Measurements from ENCODE around the gene CD14.
A peak's percentile ranks its signal among the peaks of the same experiment; 100 is the strongest.
"Not testable (repeated sequence)": the region's sequence is repeated elsewhere in the genome, so short reads cannot be mapped to it uniquely, and the experiment has no call there.

CD14 gene

GRCh38 chr5:140633021-140633471, at the start of gene CD14:
Gene CD14 (minus strand): TSS chr5:140633175. CDS start chr5:140633071, 104 bp downstream.
- DNase-seq = no peak

- no peak for DNase-seq
These were observed 46.0 kb upstream of the CD14 start for GRCh38 chr5:140678993-140679392.

GRCh38 chr5:140677947-140678346, 45.0 kb upstream of the CD14 start:
- DNase-seq = no peak

DNA sequence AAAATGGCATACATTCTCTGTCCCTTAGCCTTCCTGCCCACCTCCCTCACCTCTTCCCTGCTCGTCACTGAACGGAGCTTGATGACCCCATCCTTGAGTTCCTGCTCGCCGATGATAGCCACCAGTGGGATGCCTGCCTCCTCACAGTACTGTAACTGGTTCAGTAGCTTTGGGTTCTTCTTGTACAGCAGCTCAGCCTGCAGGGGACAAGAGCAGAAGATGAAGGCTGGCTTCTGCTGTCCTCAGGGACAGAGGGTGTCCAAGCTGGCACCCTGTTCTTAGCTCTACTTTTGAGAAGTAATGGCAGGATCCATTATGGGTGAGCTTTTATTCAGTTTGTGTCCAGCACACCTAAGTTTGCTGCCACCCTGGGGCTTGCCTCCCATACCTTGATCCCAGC, 41.7 kb upstream of the CD14 start:
- no peak for DNase-seq

- no peak for DNase-seq
These were observed 41.2 kb upstream of the CD14 start for GRCh38 chr5:140674211-140674610.

- no peak for DNase-seq
These were observed 40.4 kb upstream of the CD14 start, which contains the start of gene DND1 for GRCh38 chr5:140673187-140673976. Gene DND1 (minus strand): TSS chr5:140673576. CDS start chr5:140673542, 34 bp downstream.

GRCh38 chr5:140672455-140673186, 39.6 kb upstream of the CD14 start:
- DNase-seq = no peak

GRCh38 chr5:140671472-140672125, 38.6 kb upstream of the CD14 start:
- DNase-seq = no peak

- DNase-seq = not testable (repeated sequence)
These were observed 38.1 kb upstream of the CD14 start for GRCh38 chr5:140671035-140671434.

DNA sequence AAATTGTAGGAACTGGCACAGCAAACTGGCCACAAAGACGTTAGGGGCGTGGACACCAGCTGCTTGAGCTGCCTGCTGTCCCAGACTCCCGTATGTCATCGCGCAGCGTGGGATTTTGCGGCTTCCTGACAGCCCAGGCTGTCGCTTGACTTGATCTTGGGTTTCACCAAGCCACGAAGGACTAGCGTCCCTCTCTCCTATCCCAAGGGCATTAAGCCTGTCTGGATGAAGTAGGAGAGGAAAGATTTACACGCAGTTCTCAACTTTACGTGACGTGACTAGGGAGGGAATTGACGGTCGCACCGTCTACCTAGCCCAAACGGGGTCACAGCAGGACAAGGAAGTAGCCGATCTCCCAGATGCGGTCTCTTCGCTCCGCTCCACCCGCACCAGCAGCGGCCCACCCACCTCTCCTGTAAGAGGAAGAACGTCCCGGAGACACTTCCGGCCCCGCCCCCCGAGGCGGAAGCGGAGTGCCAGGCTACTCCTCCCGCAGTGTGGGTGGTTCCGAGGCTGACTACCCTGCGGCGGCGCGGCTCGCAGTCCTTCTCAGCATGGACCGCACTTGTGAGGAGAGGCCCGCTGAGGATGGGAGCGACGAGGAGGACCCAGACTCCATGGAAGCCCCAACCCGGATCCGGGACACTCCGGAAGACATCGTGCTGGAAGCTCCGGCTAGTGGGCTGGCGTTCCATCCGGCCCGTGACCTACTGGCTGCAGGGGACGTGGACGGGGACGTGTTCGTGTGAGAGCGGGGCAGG, 31.6 kb upstream of the CD14 start, which contains the start of gene WDR55:
TSS of gene WDR55 (plus strand) at position 546 of the 761 bp plus-strand sequence. CDS start at position 555, 9 bp downstream.
- DNase-seq = peak; percentile 97

DNA sequence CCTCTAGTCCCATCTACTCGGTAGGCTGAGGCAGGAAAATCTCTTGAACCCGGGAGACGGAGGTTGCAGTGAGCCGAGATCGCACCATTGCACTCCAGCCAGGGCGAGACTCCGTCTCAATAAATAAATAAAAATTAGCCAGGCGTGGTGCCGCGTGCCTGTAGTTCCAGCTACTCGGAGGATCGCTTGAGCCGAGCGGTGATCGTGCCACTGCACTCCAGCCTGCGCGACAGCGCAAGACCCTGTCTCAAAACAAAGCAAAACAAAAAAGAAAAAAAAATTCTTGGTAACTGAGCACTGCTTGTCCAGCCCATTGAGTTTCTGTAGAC, 31.0 kb upstream of the CD14 start:
- DNase-seq = no peak

DNA sequence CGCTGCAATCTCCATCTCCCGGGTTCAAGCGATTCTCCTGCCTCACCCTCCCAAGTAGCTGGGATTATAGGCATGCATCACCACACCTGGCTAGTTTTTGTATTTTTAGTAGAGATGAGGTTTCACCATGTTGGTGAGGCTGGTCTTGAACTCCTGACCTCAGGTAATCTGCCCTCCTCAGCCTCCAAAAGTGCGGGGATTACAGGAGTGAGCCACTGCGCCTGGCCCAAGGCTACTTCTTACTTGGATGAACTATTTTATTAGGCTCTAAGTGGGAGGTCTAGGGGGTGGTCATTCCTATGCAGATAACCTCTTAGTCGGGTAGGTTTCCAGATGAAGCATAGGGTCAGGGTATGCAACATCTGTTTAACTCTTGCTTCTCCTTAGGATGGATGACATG, 27.4 kb upstream of the CD14 start:
- DNase-seq = not testable (repeated sequence)

DNA sequence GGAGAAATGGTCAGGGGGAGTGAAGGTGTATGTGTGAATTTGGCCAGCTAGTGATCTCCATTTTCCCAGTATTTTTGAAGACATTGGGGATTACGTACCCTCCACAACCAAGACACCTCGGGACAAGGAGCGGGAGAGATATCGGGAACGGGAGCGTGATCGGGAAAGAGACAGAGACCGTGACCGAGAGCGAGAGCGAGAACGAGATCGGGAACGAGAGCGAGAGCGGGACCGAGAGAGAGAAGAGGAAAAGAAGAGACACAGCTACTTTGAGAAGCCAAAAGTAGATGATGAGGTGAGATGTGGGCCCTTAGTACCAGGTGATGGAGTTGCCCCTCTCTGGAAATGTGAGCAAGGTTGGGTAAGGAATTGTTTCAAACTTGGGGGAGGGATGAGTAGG, 25.9 kb upstream of the CD14 start:
- DNase-seq = no peak

- DNase-seq = no peak
These were observed 14.1 kb upstream of the CD14 start for GRCh38 chr5:140647042-140647419.

DNA sequence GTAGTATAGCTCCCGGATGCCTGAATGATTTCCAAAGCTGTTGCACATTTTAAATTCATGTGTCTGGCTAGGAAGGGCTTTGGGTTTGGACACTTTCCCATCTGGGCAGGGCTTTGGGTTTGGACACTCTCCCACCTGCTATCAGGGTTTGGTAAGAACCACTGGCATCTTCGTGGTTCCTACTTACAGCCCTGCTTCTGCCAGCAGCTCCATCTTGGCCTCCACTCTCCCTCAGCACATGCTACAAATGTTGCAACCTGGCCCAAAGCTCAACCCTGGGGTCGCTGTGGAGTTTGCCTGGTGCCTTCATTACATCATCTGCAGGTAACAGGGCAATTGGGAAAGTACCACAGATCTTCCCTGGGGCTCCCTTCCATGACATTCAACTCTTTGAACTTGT, 9.7 kb upstream of the CD14 start:
- DNase-seq = no peak

GRCh38 chr5:140641716-140642115, 8.7 kb upstream of the CD14 start:
- no peak for DNase-seq

DNA sequence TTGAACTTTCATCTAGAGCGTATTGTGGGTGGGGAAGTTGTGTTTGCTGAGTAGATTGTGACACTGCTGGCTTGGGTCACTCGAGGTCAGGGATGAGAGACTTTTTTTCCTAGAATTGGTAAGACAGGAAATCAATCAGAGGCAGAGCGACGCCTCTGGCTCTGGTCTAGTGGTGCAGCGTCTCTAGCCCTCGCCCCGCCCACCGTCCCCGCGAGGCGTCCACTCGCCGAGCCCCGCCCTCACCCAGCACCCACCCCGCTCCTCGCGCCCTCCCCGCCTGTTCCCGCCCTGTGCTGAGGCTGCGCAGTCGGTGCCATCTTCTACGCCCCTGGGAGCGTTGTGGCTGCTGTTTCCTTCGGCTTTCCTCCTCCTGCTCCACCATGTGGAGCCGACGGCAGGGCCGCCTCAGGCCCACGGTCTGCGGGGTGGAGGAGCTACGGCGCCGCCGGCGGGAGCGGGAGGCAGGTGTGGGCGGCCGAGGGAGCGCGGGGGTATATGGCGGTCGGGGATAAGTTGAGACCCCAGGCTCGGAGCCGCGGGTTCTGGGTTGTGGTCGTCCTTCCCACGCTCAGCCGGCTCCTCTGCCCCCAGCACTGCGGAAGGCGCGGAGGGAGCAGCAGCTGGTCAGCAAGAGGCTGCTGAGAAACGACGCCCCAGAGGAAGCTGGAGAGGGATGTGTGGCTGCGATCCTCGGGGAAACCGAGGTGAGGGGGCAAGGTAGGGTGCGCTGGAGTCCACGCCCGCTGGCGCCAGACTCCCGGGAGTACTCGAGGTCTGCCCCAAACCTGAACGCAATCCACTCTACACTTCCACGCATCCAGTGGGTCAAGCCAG, 6.4 kb upstream of the CD14 start, which contains the start of gene TMCO6:
TSS of gene TMCO6 (plus strand) at position 304 of the 834 bp plus-strand sequence. CDS start at position 381, 77 bp downstream.
- DNase-seq = peak; percentile 97

DNA sequence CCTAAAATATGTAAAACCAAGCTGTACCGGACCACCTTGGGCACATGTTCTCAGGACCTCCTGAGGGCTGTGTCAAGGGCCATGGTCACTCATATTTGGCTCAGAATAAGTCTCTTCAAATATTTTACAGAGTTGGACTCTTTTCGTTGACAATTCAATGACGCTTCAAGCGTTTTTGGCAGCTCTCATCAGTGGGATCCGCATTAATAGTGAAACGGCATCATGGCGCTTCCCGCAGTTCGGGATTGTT, 5.8 kb upstream of the CD14 start:
- not testable (repeated sequence) for DNase-seq

GRCh38 chr5:140637371-140638100, 4.6 kb upstream of the CD14 start:
- DNase-seq = no peak

DNA sequence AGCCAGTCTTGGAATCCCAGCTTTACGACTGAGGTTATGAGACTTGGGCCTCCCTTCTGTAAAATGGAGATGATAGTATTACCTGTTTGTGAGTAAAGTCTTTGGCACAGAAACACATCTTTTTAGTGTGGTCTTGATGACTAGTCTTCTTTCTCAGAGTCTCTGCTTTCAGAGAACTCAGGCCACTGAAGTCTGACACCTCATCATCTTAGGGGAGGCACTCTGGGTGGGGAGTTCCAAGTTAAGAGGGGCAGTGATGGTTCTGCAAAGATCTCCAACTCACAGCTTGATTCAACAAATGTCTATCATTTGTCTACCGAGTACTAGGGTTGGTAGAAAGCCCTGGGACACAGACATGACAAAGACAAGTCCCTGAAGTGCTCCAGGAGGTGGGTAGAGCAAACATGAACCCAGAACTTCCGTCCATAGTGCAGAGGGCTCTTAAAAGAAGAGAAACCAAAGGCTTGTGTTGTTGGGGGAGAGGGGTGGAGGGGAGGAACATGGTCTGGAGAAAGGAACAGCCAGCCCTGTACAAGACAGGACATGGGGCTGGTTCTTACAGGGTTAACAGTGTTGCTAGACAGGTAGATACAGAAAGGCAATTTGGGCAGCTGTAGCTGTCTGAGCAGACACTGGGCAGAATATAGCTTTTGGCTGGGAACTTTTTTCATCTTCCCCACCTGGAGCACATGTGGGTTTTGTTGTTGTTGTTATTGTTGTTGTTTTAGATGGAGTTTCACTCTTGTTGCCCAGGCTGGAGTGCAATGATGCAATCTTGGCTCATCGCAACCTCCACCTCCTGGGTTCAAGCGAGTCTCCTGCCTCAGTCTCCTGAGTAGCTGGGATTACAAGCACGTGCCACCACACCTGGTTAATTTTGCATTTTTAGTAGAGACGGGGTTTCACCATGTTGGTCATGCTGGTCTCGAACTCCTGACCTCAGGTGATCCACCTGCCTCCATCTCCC, 2.6 kb upstream of the CD14 start:
- peak; percentile 21 for DNase-seq

Data from stimulated activated CD4-positive, alpha-beta T cell treated with anti-CD3 and anti-CD28 coated beads, Interleukin-1b, Interleukin-23, amount 100 ng/mL, for 48 hours (primary cell).